GM12873 (cell line): ENCODE results near the gene MAF.

Experiments
- CTCF ChIP-seq: IDR thresholded peaks from 2 replicates; pipeline ENCODE4 v1.5.1; 2012; ENCODE audit warnings: low read depth, mild to moderate bottlenecking, moderate library complexity, low read length, control low read depth; ENCODE audit not compliant: insufficient read depth; ENCODE audit errors: missing control alignments

Gene MAF

GRCh38 chr16:79627092-79627491 is 26.6 kb upstream of the MAF start:
- TF ChIP-seq CTCF = no peak

- no peak for TF ChIP-seq CTCF
These were observed 25.2 kb upstream of the MAF start for GRCh38 chr16:79625738-79626137.

- TF ChIP-seq CTCF = no peak
These were observed 23.3 kb upstream of the MAF start for GRCh38 chr16:79623824-79624223.

- TF ChIP-seq CTCF = no peak
These were observed 22.5 kb upstream of the MAF start for GRCh38 chr16:79623062-79623461.

GRCh38 chr16:79621027-79621426 is 20.5 kb upstream of the MAF start:
- TF ChIP-seq CTCF = no peak

GRCh38 chr16:79618692-79619050 is 18.1 kb upstream of the MAF start:
- no peak for TF ChIP-seq CTCF

- no peak for TF ChIP-seq CTCF
These were observed 17.6 kb upstream of the MAF start for GRCh38 chr16:79618041-79618691.
